ENCODE data around the gene OLFML1. TPM values are rescaled to one million over a fixed set of nuclear protein-coding genes. Genes with fewer than 3 reads are reported as not detected.
"Not testable (repeated sequence)": the region's sequence is repeated elsewhere in the genome, so short reads cannot be mapped to it uniquely, and the experiment has no call there.

The OLFML1 gene
- total RNA-seq, 2 experiments from 2014 or later = not detected

GRCh38 chr11:7515447-7515886 lies 30.2 kb downstream of the OLFML1 start:
- Histone ChIP-seq H3K9me2 (ENCODE audit: insufficient read depth, low read length) (no peaks in the 10 kb centered on the region), H4K20me1 (ENCODE audit: insufficient read depth, low read length) (no peaks in the 10 kb centered on the region), H2AFZ (ENCODE audit: low read length) (no peak overlapping the region), H3K36me3 (ENCODE audit: insufficient read depth, low read length) (no peaks in the 10 kb centered on the region; the same call in 1 of the 2 replicates), H3K79me2 (ENCODE audit: insufficient read depth, low read depth, low read length) (peaks cover 67% of the 10 kb centered on the region), H3K4me1 (ENCODE audit: insufficient read depth, low read length, poor library complexity, severe bottlenecking) (peaks cover 76% of the 10 kb centered on the region), H3K9me3 (ENCODE audit: low read length) (no peaks in the 10 kb centered on the region), H3K27ac (ENCODE audit: low read depth, low read length, poor library complexity, severe bottlenecking) (peak overlapping the region; percentile 97), H3K4me3 (ENCODE audit: low read depth, low read length, poor library complexity, severe bottlenecking) (peak overlapping the region; percentile 97), H3K4me2 (ENCODE audit: low read length) (peak overlapping the region; percentile 87)
- no peak for DNase-seq (ENCODE audit: low spot score)
- POLR2A ChIA-PET = interaction anchor here (0.7 to 2.0 kb wide), 12 partner anchors 9 to 1088 kb away, joined by 3 to 14 read pairs (median 4); no protein-coding TSS in a partner anchor
- no TSS peak for BruUV-seq (replicated peaks)
- intact Hi-C loops (cut with micrococcal nuclease; ENCODE audit: unreplicated experiment) = loop anchor here (10.0 kb wide), 2 partner anchors 1121 to 1169 kb away; partner anchors contain the start of genes RPL27A, SMPD1 and TRIM66
- CTCF ChIA-PET (ENCODE audit: unreplicated experiment) = interaction anchor here (0.8 to 1.3 kb wide), 2 partner anchors 18 to 56 kb away, joined by 3 to 4 read pairs; no protein-coding TSS in a partner anchor
- TF ChIP-seq EZH2phosphoT487 (IDR thresholded peaks at IDR 0.05; ENCODE audit: borderline replicate concordance, low read depth, low read length) (no peak), CTCF (conservative IDR thresholded peaks at IDR 0.05; ENCODE audit: low read length) (no peak)

GRCh38 chr11:7516475-7516874 lies 31.2 kb downstream of the OLFML1 start:
- Histone ChIP-seq H3K27ac (ENCODE audit: low read depth, low read length, poor library complexity, severe bottlenecking) (peak overlapping the region; percentile 97), H4K20me1 (ENCODE audit: insufficient read depth, low read length) (no peaks in the 10 kb centered on the region), H3K79me2 (ENCODE audit: insufficient read depth, low read depth, low read length) (peaks cover 76% of the 10 kb centered on the region), H3K9me2 (ENCODE audit: insufficient read depth, low read length) (no peaks in the 10 kb centered on the region), H2AFZ (ENCODE audit: low read length) (no peak overlapping the region), H3K4me2 (ENCODE audit: low read length) (peak overlapping the region; percentile 87), H3K36me3 (ENCODE audit: insufficient read depth, low read length) (no peaks in the 10 kb centered on the region; the same call in 1 of the 2 replicates), H3K4me1 (ENCODE audit: insufficient read depth, low read length, poor library complexity, severe bottlenecking) (peaks cover 76% of the 10 kb centered on the region), H3K9me3 (ENCODE audit: low read length) (no peaks in the 10 kb centered on the region), H3K4me3 (ENCODE audit: low read depth, low read length, poor library complexity, severe bottlenecking) (peak overlapping the region; percentile 97)
- no TSS peak for BruUV-seq (replicated peaks)
- DNase-seq (ENCODE audit: low spot score) = peak; percentile 90
- TF ChIP-seq CTCF (conservative IDR thresholded peaks at IDR 0.05; ENCODE audit: low read length) (no peak), EZH2phosphoT487 (IDR thresholded peaks at IDR 0.05; ENCODE audit: borderline replicate concordance, low read depth, low read length) (no peak)
- CTCF ChIA-PET (ENCODE audit: unreplicated experiment) = interaction anchor here (1.3 kb wide), 1 partner anchor 55 kb away, joined by 4 read pairs; no protein-coding TSS in a partner anchor
- POLR2A ChIA-PET = interaction anchor here (0.5 to 1.9 kb wide), 6 partner anchors 18 to 1297 kb away, joined by 3 to 14 read pairs (median 6); no protein-coding TSS in a partner anchor
- intact Hi-C loops (cut with micrococcal nuclease; ENCODE audit: unreplicated experiment) = loop anchor here (1.0 to 10.0 kb wide), 3 partner anchors 589 to 1168 kb away; partner anchors contain the start of genes RPL27A, SMPD1 and TRIM66

- Histone ChIP-seq H3K27ac (ENCODE audit: low read depth, low read length, poor library complexity, severe bottlenecking) (peak overlapping the region; percentile 97), H3K4me2 (ENCODE audit: low read length) (peak overlapping the region; percentile 87), H3K4me3 (ENCODE audit: low read depth, low read length, poor library complexity, severe bottlenecking) (peak overlapping the region; percentile 97), H3K4me1 (ENCODE audit: insufficient read depth, low read length, poor library complexity, severe bottlenecking) (peaks cover 78% of the 10 kb centered on the region), H3K79me2 (ENCODE audit: insufficient read depth, low read depth, low read length) (peaks cover 89% of the 10 kb centered on the region)
- CTCF ChIA-PET (ENCODE audit: unreplicated experiment); H3K9me3 ChIP-seq (ENCODE audit: low read length); H3K36me3 ChIP-seq (ENCODE audit: insufficient read depth, low read length); DNase-seq (ENCODE audit: low spot score); BruUV-seq (replicated peaks); H2AFZ ChIP-seq (ENCODE audit: low read length); H4K20me1 ChIP-seq (ENCODE audit: insufficient read depth, low read length); POLR2A ChIA-PET; H3K9me2 ChIP-seq (ENCODE audit: insufficient read depth, low read length): not testable (repeated sequence)
- intact Hi-C loops (cut with micrococcal nuclease; ENCODE audit: unreplicated experiment) = loop anchor here (10.0 kb wide), 2 partner anchors 1123 to 1167 kb away; partner anchors contain the start of genes RPL27A, SMPD1 and TRIM66
These were observed 32.4 kb downstream of the OLFML1 start for GRCh38 chr11:7517743-7518142.
